Epithelial cell of proximal tubule (primary cell): ENCODE results near the gene C15orf61. TPM values are rescaled to one million over a fixed set of nuclear protein-coding genes. Genes with fewer than 3 reads are reported as not detected.

Experiments
- DNase-seq: peaks from one replicate; pipeline ENCODE4 v3.0.0-alpha.2; 2011; ENCODE audit warnings: low read depth
- H3K4me3 ChIP-seq: 2 replicates; pipeline ENCODE4 v1.5.1; 2011; ENCODE audit warnings: low read depth, mild to moderate bottlenecking, low read length
- CTCF ChIP-seq: conservative IDR thresholded peaks from 2 replicates; pipeline ENCODE4 v1.5.1; 2012; ENCODE audit warnings: low read depth, mild to moderate bottlenecking, low read length
- total RNA-seq: library from RNA; depleted of rRNA; stranded (reverse); fragments of >200 nt; gene quantifications from 2 replicates; pipeline ENCODE4 v1.2.3, GENCODE V29; 2015

Gene C15orf61
- total RNA-seq, 1 donor from 2014 or later, result 2.0 TPM

DNA sequence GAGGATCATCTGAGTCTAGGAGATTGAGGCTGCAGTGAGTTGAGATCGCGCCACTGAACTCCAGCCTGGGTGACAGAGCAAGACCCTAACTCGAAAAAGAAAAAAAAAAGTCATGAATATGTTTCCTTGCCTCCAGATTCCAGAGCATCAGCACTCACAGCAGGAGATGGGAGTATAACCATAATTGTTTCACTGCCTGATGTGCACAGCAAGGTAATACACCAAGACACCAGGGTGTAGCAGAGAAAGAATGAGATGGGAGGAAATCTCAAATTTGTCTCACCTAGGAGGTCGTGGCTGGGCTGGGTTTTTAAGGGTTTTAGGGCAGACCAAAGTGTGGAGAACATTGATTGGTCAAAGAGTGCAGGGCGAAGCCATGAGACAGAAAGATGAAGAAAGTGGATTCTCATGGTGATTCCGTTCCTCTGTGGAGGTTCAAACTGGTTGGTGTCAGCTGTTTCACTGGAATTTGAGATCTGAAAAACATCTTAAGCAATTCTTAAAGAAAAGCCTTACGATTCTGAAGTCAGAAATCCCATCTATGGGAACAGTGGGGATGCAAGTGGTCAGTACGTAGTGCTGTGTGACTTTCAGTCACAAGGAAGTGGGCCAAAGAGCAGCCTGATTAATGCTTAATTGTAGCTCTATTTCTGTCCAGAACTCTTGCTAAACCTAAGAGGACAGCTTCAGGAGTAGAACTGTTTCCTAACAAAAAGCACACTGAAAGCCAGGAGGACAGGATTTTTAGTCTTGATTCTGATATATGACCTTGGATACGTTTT lies 7.8 kb upstream of the C15orf61 start:
- TF ChIP-seq CTCF, result no peak
- H3K4me3 ChIP-seq, result no peak overlapping the region
- DNase-seq, result no peak

DNA sequence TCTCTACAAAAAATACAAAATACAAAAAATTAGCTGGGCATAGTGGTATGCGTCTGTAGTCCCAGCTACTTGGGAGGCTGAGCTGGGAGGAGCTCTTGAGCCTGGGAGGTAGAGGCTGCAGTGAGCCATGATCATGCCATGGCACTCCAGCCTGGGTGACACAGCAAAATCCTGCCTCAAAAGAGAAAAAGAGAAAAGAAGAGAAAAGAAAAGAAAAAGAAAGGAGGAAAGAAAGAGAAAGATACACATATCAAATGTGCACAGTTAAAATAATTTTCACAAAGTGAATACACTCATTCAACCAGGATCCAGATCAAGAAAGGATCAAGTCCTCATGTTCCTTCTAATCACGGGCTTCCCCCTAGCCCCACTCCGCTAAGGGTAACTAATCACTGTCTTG lies 5.8 kb upstream of the C15orf61 start:
- no peak for TF ChIP-seq CTCF
- H3K4me3 ChIP-seq, result no peak overlapping the region
- no peak for DNase-seq

- no peak for DNase-seq
- TF ChIP-seq CTCF, result no peak
- no peak overlapping the region for H3K4me3 ChIP-seq
These were observed 5.4 kb upstream of the C15orf61 start for GRCh38 chr15:67515557-67515956.

- DNase-seq, result no peak
These were observed 456 bp upstream of the C15orf61 start for GRCh38 chr15:67520321-67521028.

GRCh38 chr15:67521783-67522568 lies 1.0 kb downstream of the C15orf61 start:
- TF ChIP-seq CTCF, result no peak
- no peak for DNase-seq
- H3K4me3 ChIP-seq, result peak overlapping the region; percentile 82

More at GRCh38 chr15:67520321-67521028, 456 bp upstream of the C15orf61 start:
- H3K4me3 ChIP-seq, result peak overlapping the region; percentile 82
- TF ChIP-seq CTCF, result no peak

GRCh38 chr15:67523330-67523729 lies 2.4 kb downstream of the C15orf61 start:
- no peak for DNase-seq
- H3K4me3 ChIP-seq, result no peak overlapping the region
- TF ChIP-seq CTCF, result no peak
